A549 (cell line): ENCODE results near the gene TIAM2. TPM values are rescaled to one million over a fixed set of nuclear protein-coding genes. Genes with fewer than 3 reads are reported as not detected.

Experiments used
- ATAC-seq, 2 experiments: fragments of 200-7000 bp in 1 of 2; fragments of >200 bp in 1 of 2; cut with Nextera tagmentation in 1 of 2; cut with Tn5 transposase in 1 of 2; 3 replicates each; pipeline versions ENCODE4 v1.8.0 to v1.9.1; 2018 to 2020; ENCODE audit warnings: mild to moderate bottlenecking in 1 of 2, moderate library complexity in 1 of 2
- CTCF ChIA-PET: fragments of 300-600 bp; sonication (Branson Sonifier 250); formaldehyde crosslinking; extraction: SDS; loops from one replicate; lab custom pipeline; 2021; ENCODE audit warnings: antibody characterized with exemption, inconsistent platforms; lab: Yijun Ruan, JAX
- POLR2A ChIA-PET: fragments of 350-600 bp; formaldehyde crosslinking; extraction: SDS; loops from one replicate; lab custom pipeline; 2021; ENCODE audit warnings: antibody characterized with exemption, inconsistent platforms; lab: Yijun Ruan, JAX
- DNase-seq, 2 experiments: peaks; one replicate each; pipeline versions ENCODE4 v3.0.0 to v3.0.0-alpha.2; 2011 to 2016; ENCODE audit warnings: low read depth in 1 of 2, low spot score in 1 of 2
- FAIRE-seq: peaks from 2 replicates; lab custom pipeline; 2011; peaks lifted over from hg19 to GRCh38; lab: Jason Lieb, UNC
- H3K27ac ChIP-seq, 2 experiments: fragments of >200 bp; sonication (Bioruptor Twin); formaldehyde crosslinking; 3 replicates each; pipeline ENCODE4 v1.5.1; 2016 to 2017
- H3K4me1 ChIP-seq: fragments of >200 bp; sonication (Bioruptor Twin); formaldehyde crosslinking; 3 replicates; pipeline ENCODE4 v1.6.1; 2016
- H3K4me2 ChIP-seq: fragments of >200 bp; sonication (Bioruptor Twin); formaldehyde crosslinking; 3 replicates; pipeline ENCODE4 v1.6.1; 2016
- H3K4me3 ChIP-seq: fragments of >200 bp; sonication (Bioruptor Twin); formaldehyde crosslinking; 3 replicates; pipeline ENCODE4 v1.5.1; 2016
- H3K9me3 ChIP-seq: fragments of >200 bp; sonication (Bioruptor Twin); formaldehyde crosslinking; 3 replicates; pipeline ENCODE4 v1.6.1; 2016
- CBX2 ChIP-seq: fragments of 200-600 bp; sonication (generic); IDR thresholded peaks from 2 replicates; pipeline ENCODE4 v1.6.1; 2016; ENCODE audit warnings: low read depth, mild to moderate bottlenecking, borderline replicate concordance
- CEBPB ChIP-seq, 2 experiments: fragments of >200 bp in 1 of 2; sonication (Bioruptor Twin) in 1 of 2; formaldehyde crosslinking in 1 of 2; IDR thresholded peaks; 2 replicates each; pipeline ENCODE4 v1.6.1; 2012 to 2016
- CHD2 ChIP-seq: fragments of 150-350 bp; IDR thresholded peaks from 2 replicates; pipeline ENCODE4 v1.6.1; 2014; ENCODE audit warnings: low read length; ENCODE audit not compliant: partially characterized antibody
- CHD4 ChIP-seq: fragments of 200-600 bp; sonication (generic); IDR thresholded peaks from 2 replicates; pipeline ENCODE4 v1.6.1; 2016; ENCODE audit warnings: antibody characterized with exemption, mild to moderate bottlenecking, borderline replicate concordance
- EP300 ChIP-seq, 2 experiments: fragments of >200 bp; sonication (Bioruptor Twin); formaldehyde crosslinking; IDR thresholded peaks; 2 replicates in 1 of 2; 3 replicates in 1 of 2; pipeline ENCODE4 v1.6.1; 2016 to 2017
- ESRRA ChIP-seq: fragments of 150-350 bp; IDR thresholded peaks from 2 replicates; pipeline ENCODE4 v1.6.1; 2014; ENCODE audit warnings: mild to moderate bottlenecking, low read length, borderline replicate concordance
- FOSL2 ChIP-seq, 2 experiments: fragments of 450-650 bp in 1 of 2; fragments of >200 bp in 1 of 2; sonication (Bioruptor Twin) in 1 of 2; formaldehyde crosslinking; IDR thresholded peaks; 2 replicates each; pipeline versions ENCODE4 v1.5.0 to v1.6.1; 2016 to 2020; ENCODE audit warnings: mild to moderate bottlenecking in 1 of 2, moderate library complexity in 1 of 2
- GATA3 ChIP-seq: IDR thresholded peaks from 2 replicates; pipeline ENCODE4 v1.6.1; 2012; ENCODE audit warnings: borderline replicate concordance
- HEYL ChIP-seq: fragments of 250-450 bp; sonication (Bioruptor Pico); IDR thresholded peaks from 2 replicates; pipeline ENCODE4 v1.8.0; 2021; ENCODE audit warnings: mild to moderate bottlenecking, moderate library complexity
- HOXA7 ChIP-seq: fragments of 250-450 bp; sonication (Bioruptor Pico); IDR thresholded peaks from 2 replicates; pipeline ENCODE4 v1.5.0; 2020; ENCODE audit warnings: mild to moderate bottlenecking, moderate library complexity
- HOXB13 ChIP-seq: fragments of 250-450 bp; sonication (Bioruptor Pico); IDR thresholded peaks from 2 replicates; pipeline ENCODE4 v1.5.0; 2020; ENCODE audit warnings: low read depth, mild to moderate bottlenecking, moderate library complexity
- HOXB5 ChIP-seq: fragments of 250-450 bp; sonication (Bioruptor Pico); IDR thresholded peaks from 2 replicates; pipeline ENCODE4 v1.5.0; 2020; ENCODE audit warnings: mild to moderate bottlenecking, moderate library complexity
- JUN ChIP-seq, 2 experiments: fragments of >200 bp; sonication (Bioruptor Twin); formaldehyde crosslinking; IDR thresholded peaks; 2 replicates in 1 of 2; 3 replicates in 1 of 2; pipeline ENCODE4 v1.6.1; 2016 to 2017
- KDM5A ChIP-seq: fragments of 200-600 bp; sonication (generic); IDR thresholded peaks from 2 replicates; pipeline ENCODE4 v1.6.1; 2016; ENCODE audit warnings: antibody characterized with exemption, mild to moderate bottlenecking
- MAFK ChIP-seq: fragments of 450-650 bp; IDR thresholded peaks from 2 replicates; pipeline ENCODE4 v1.6.1; 2014; ENCODE audit not compliant: partially characterized antibody
- MYC ChIP-seq: IDR thresholded peaks from 2 replicates; pipeline ENCODE4 v1.6.1; 2012; ENCODE audit warnings: mild to moderate bottlenecking, inconsistent platforms, low read length, improper control_type of control experiment, borderline replicate concordance
- NFE2L2 ChIP-seq: fragments of 150-350 bp; conservative IDR thresholded peaks from 2 replicates; pipeline ENCODE4 v1.6.1; 2014; ENCODE audit warnings: low read length
- NPAS2 ChIP-seq: fragments of 250-450 bp; sonication (Bioruptor Pico); IDR thresholded peaks from 2 replicates; pipeline ENCODE4 v1.8.0; 2022; ENCODE audit warnings: mild to moderate bottlenecking, moderate library complexity, borderline replicate concordance
- POLR2A ChIP-seq: IDR thresholded peaks from 2 replicates; pipeline ENCODE4 v1.6.1; 2012; ENCODE audit warnings: mild to moderate bottlenecking, low read length
- POLR2AphosphoS2 ChIP-seq: conservative IDR thresholded peaks from 2 replicates; pipeline ENCODE4 v1.6.1; 2012; ENCODE audit warnings: low read length, improper control_type of control experiment, inconsistent platforms
- TFCP2L1 ChIP-seq: fragments of 250-450 bp; sonication (Bioruptor Pico); IDR thresholded peaks from 2 replicates; pipeline ENCODE4 v1.5.0; 2021; ENCODE audit warnings: mild to moderate bottlenecking
- TP53 ChIP-seq: fragments of 250-450 bp; sonication (Bioruptor Pico); IDR thresholded peaks from 2 replicates; pipeline ENCODE4 v1.5.0; 2021; ENCODE audit warnings: mild to moderate bottlenecking, moderate library complexity
- ZFP36 ChIP-seq: fragments of 450-650 bp; IDR thresholded peaks from 2 replicates; pipeline ENCODE4 v1.6.1; 2014; ENCODE audit warnings: borderline replicate concordance; ENCODE audit not compliant: partially characterized antibody
- WGBS: methylation state at CpG from one replicate; pipeline ENCODE4 v1.1.6; 2017; ENCODE audit errors: missing lambda C conversion rate; 5-methylcytosine and 5-hydroxymethylcytosine counted together
- polyA plus RNA-seq, 4 experiments: library from polyadenylated mRNA; depleted of rRNA in 3 of 4; stranded (reverse); fragments of >200 nt; fragmentation: RNase III in 1 of 4; extraction: RNeasy Plus Mini Kit Qiagen cat#74134 plus additional on column Dnase treatment in 1 of 4; gene quantifications; 2 replicates in 3 of 4; 3 replicates in 1 of 4; pipeline ENCODE4 v1.2.3, GENCODE V29; 2011 to 2017
- TF ChIP-seq, protein P1 (sequence below): fragments of 250-450 bp; sonication (Bioruptor Pico); IDR thresholded peaks from 2 replicates; pipeline ENCODE4 v1.5.0; 2021; ENCODE audit warnings: mild to moderate bottlenecking, moderate library complexity, borderline replicate concordance
- TF ChIP-seq, protein P2 (sequence below): fragments of 450-650 bp; IDR thresholded peaks from 2 replicates; pipeline ENCODE4 v1.6.1; 2014; ENCODE audit warnings: antibody characterized with exemption
- TF ChIP-seq, protein P3 (sequence below): fragments of 250-450 bp; sonication (Bioruptor Pico); IDR thresholded peaks from 2 replicates; pipeline ENCODE4 v1.5.0; 2020; ENCODE audit warnings: low read depth, mild to moderate bottlenecking, moderate library complexity
- TF ChIP-seq, protein P4 (sequence below): fragments of 200-600 bp; sonication (generic); IDR thresholded peaks from 2 replicates; pipeline ENCODE4 v1.6.1; 2016; ENCODE audit warnings: antibody characterized with exemption, mild to moderate bottlenecking, moderate library complexity

TIAM2 gene
- polyA plus RNA-seq, 2 of the 4 experiments (the other 2 are of a cell fraction): 2.5 to 3.1 TPM

DNA sequence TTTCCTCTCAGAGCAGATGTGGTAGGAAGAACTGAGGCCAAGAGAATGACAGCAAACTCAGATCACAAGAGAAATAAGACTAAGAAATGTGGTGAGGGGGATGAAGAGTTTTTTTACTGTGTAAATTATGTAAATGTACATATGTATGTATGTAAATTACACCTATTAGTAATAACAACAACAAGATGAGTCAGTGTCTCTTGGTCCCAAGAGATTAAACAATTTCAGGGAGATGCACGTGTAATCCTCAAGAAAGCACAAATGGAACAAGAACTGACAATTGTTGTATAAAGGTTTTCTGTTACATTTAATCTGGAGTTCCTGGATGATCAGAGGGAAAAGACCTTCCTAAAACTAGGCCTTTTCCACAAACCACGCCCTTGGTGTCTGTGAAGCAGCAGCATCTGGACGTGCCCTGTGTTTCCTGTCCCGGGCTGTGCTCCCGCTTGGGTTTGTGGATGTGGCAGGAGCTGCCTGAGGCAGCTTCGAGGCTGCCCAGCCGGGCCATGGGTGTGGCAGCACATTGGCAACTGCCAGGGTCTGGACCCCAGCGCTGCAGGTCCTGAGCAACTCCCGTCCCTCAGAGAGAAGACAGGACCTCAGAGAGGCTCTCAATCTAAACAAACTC lies 269.7 kb downstream of the TIAM2 start:
- ChIA-PET POLR2A (no interaction called here), CTCF (interaction anchor here (1.3 to 1.5 kb wide), 3 partner anchors 13 to 87 kb away, joined by 3 to 7 read pairs (median 3); no protein-coding TSS in a partner anchor)
- Histone ChIP-seq H3K27ac (no peak overlapping the region), H3K4me2 (no peak overlapping the region), H3K4me3 (no peak overlapping the region), H3K9me3 (no peaks in the 10 kb centered on the region), H3K4me1 (no peaks in the 10 kb centered on the region)
- ATAC-seq (no peak), DNase-seq (no peak), FAIRE-seq (no peak)
- TF ChIP-seq TP53 (CRISPR knock-in tag): no peak
- TF ChIP-seq POLR2A: no peak
- TF ChIP-seq ZFP36: no peak
- no peak for TF ChIP-seq POLR2AphosphoS2
- no peak for TF ChIP-seq NFE2L2
- no peak for TF ChIP-seq CHD4
- no peak for TF ChIP-seq GATA3
- no peak for TF ChIP-seq HOXA7 (CRISPR knock-in tag)
- TF ChIP-seq, protein P1, sequence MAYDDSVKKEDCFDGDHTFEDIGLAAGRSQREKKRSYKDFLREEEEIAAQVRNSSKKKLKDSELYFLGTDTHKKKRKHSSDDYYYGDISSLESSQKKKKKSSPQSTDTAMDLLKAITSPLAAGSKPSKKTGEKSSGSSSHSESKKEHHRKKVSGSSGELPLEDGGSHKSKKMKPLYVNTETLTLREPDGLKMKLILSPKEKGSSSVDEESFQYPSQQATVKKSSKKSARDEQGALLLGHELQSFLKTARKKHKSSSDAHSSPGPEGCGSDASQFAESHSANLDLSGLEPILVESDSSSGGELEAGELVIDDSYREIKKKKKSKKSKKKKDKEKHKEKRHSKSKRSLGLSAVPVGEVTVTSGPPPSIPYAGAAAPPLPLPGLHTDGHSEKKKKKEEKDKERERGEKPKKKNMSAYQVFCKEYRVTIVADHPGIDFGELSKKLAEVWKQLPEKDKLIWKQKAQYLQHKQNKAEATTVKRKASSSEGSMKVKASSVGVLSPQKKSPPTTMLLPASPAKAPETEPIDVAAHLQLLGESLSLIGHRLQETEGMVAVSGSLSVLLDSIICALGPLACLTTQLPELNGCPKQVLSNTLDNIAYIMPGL (CRISPR knock-in tag): no peak
- no peak for TF ChIP-seq HOXB5 (CRISPR knock-in tag)
- TF ChIP-seq, protein P2, sequence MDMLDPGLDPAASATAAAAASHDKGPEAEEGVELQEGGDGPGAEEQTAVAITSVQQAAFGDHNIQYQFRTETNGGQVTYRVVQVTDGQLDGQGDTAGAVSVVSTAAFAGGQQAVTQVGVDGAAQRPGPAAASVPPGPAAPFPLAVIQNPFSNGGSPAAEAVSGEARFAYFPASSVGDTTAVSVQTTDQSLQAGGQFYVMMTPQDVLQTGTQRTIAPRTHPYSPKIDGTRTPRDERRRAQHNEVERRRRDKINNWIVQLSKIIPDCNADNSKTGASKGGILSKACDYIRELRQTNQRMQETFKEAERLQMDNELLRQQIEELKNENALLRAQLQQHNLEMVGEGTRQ: no peak
- TF ChIP-seq KDM5A: no peak
- TF ChIP-seq MAFK: no peak
- no peak for TF ChIP-seq CEBPB (IDR thresholded peaks at IDR 0.05)
- 90% methylated on average over 6 of the region's 9 CpGs for WGBS

DNA sequence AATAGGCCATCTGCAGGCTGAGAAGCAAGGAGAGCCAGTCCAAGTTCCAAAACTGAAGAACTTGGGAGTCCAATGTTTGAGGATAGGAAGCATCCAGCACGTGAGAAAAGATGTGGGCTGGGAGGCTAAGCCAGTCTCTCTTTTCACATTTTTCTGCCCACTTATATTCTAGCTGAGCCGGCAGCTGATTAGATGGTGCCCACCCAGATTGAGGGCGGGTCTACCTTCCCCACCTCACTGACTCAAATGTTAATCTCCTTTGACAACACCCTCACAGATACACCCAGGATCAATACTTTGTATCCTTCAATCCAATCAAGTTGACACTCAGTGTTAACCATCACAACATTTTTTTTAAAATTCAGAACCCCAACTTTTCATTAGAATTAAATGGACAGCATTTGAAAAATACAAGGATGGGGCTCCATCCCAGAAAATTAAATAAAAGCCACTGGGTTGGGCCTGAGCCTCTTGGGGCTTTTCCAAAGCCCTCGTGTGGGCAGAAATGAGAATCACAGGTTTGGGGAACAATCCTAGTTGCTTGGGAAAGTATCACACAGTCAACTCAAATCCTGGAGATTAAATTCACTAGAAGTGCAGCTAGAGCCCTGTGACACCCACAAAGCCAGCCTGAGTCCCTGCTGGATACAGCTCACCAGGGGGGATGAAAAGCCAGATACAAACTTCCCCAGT lies 270.9 kb downstream of the TIAM2 start:
- ChIA-PET POLR2A (no interaction called here), CTCF (interaction anchor here (1.2 to 1.4 kb wide), 2 partner anchors 12 to 88 kb away, joined by 3 to 4 read pairs; no protein-coding TSS in a partner anchor)
- DNase-seq: no peak
- H3K4me1 ChIP-seq: no peaks in the 10 kb centered on the region
- H3K27ac ChIP-seq: no peak overlapping the region
- WGBS: 85% methylated on average over 4 of the region's 4 CpGs
- H3K9me3 ChIP-seq: no peaks in the 10 kb centered on the region
- ATAC-seq: 0 out of 6 replicates have a peak, but pooled peaks of 1 of the 2 experiments have one; percentile 40
- H3K4me2 ChIP-seq: no peak overlapping the region
- TF ChIP-seq, protein P2: no peak
- no peak for TF ChIP-seq NPAS2 (CRISPR knock-in tag)
- TF ChIP-seq, protein P3, sequence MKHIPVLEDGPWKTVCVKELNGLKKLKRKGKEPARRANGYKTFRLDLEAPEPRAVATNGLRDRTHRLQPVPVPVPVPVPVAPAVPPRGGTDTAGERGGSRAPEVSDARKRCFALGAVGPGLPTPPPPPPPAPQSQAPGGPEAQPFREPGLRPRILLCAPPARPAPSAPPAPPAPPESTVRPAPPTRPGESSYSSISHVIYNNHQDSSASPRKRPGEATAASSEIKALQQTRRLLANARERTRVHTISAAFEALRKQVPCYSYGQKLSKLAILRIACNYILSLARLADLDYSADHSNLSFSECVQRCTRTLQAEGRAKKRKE (CRISPR knock-in tag): no peak
- TF ChIP-seq CBX2: no peak
- no peak for TF ChIP-seq HOXB13 (CRISPR knock-in tag)
- no peak for TF ChIP-seq POLR2AphosphoS2
- TF ChIP-seq EP300 (IDR thresholded peaks at IDR 0.05): no peak
- TF ChIP-seq ZFP36: no peak
- TF ChIP-seq ESRRA: no peak
- TF ChIP-seq TP53 (CRISPR knock-in tag): no peak
- no peak for TF ChIP-seq GATA3
- TF ChIP-seq, protein P4, sequence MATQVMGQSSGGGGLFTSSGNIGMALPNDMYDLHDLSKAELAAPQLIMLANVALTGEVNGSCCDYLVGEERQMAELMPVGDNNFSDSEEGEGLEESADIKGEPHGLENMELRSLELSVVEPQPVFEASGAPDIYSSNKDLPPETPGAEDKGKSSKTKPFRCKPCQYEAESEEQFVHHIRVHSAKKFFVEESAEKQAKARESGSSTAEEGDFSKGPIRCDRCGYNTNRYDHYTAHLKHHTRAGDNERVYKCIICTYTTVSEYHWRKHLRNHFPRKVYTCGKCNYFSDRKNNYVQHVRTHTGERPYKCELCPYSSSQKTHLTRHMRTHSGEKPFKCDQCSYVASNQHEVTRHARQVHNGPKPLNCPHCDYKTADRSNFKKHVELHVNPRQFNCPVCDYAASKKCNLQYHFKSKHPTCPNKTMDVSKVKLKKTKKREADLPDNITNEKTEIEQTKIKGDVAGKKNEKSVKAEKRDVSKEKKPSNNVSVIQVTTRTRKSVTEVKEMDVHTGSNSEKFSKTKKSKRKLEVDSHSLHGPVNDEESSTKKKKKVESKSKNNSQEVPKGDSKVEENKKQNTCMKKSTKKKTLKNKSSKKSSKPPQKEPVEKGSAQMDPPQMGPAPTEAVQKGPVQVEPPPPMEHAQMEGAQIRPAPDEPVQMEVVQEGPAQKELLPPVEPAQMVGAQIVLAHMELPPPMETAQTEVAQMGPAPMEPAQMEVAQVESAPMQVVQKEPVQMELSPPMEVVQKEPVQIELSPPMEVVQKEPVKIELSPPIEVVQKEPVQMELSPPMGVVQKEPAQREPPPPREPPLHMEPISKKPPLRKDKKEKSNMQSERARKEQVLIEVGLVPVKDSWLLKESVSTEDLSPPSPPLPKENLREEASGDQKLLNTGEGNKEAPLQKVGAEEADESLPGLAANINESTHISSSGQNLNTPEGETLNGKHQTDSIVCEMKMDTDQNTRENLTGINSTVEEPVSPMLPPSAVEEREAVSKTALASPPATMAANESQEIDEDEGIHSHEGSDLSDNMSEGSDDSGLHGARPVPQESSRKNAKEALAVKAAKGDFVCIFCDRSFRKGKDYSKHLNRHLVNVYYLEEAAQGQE: no peak
- TF ChIP-seq HEYL (CRISPR knock-in tag): no peak
- TF ChIP-seq MAFK: no peak
- no peak for TF ChIP-seq FOSL2 (IDR thresholded peaks at IDR 0.05)
- TF ChIP-seq FOSL2 (CRISPR knock-in tag; IDR thresholded peaks at IDR 0.05): no peak
- no peak for TF ChIP-seq HOXA7 (CRISPR knock-in tag)
- TF ChIP-seq MYC: no peak
- TF ChIP-seq CHD2: no peak
- TF ChIP-seq TFCP2L1 (CRISPR knock-in tag): no peak
- no peak for TF ChIP-seq JUN (IDR thresholded peaks at IDR 0.05)
- H3K4me3 ChIP-seq: no peak overlapping the region
- no peak for FAIRE-seq
